HCT116 (cell line): ENCODE data around the gene RAB24. TPM values are rescaled to one million over a fixed set of nuclear protein-coding genes. Genes with fewer than 3 reads are reported as not detected.
A peak's percentile ranks its signal among the peaks of the same experiment; 100 is the strongest.

Source experiments
- ATAC-seq: fragments of 200-7000 bp; cut with Tn5 transposase; 2 replicates; pipeline ENCODE4 v1.9.1; 2020; ENCODE audit warnings: mild to moderate bottlenecking, moderate library complexity
- BruUV-seq: library from RNA; stranded (reverse); fragments of 400-500 nt; replicated peaks from 2 replicates; lab custom pipeline; 2021; lab: Mats Ljungman, UMichigan
- CTCF ChIA-PET: fragments of 300-600 bp; sonication (Branson Sonifier 250); formaldehyde crosslinking; loops from one replicate; lab custom pipeline; 2021; ENCODE audit warnings: antibody characterized with exemption; lab: Charles Lee
- POLR2A ChIA-PET: fragments of 300-600, 350-600 bp; sonication (Branson Sonifier 250); formaldehyde crosslinking; loops from one replicate; lab custom pipeline; 2021; ENCODE audit warnings: antibody characterized with exemption; lab: Charles Lee
- RAD21 ChIA-PET, 2 experiments: fragments of 300-600 bp; sonication (Branson Sonifier 250); formaldehyde crosslinking; loops; one replicate each; lab custom pipeline; 2023; ENCODE audit warnings: low total read pairs in 2 of 2; ENCODE audit not compliant: uncharacterized antibody in 2 of 2, unreplicated experiment in 2 of 2, low non-redundant PET in 1 of 2; lab: Charles Lee
- DNase-seq: peaks from one replicate; pipeline ENCODE4 v3.0.0-alpha.2; 2010; ENCODE audit warnings: low read depth, low spot score
- H2AFZ ChIP-seq: fragments of 200-600 bp; shearing (Covaris generic), sonication (generic); 2 replicates; pipeline ENCODE4 v1.6.1; 2017; ENCODE audit warnings: low read depth, mixed run types, mixed read lengths, antibody characterized with exemption, low read length; ENCODE audit not compliant: poor library complexity, severe bottlenecking
- H3K27ac ChIP-seq: 2 replicates; pipeline ENCODE4 v1.5.1; 2012; ENCODE audit warnings: low read depth, low read length
- H3K27me3 ChIP-seq: fragments of 200-600 bp; sonication (generic); 2 replicates; pipeline ENCODE4 v1.6.1; 2016; ENCODE audit warnings: mixed run types, low read length, mixed read lengths; ENCODE audit not compliant: insufficient read depth
- H3K36me3 ChIP-seq, 2 experiments: fragments of 200-500 bp in 1 of 2; fragments of 200-600 bp in 1 of 2; sonication (Bioruptor generic) in 1 of 2; sonication (generic) in 1 of 2; 2 replicates each; pipeline versions ENCODE4 v1.5.1 to v1.6.1; 2014 to 2016; ENCODE audit warnings: low read length in 2 of 2, inconsistent platforms in 1 of 2, mixed read lengths in 1 of 2, mixed run types in 1 of 2; ENCODE audit not compliant: insufficient read depth in 2 of 2, control insufficient read depth in 1 of 2
- H3K4me1 ChIP-seq, 2 experiments: fragments of 200-600 bp in 1 of 2; sonication (generic) in 1 of 2; 2 replicates each; pipeline versions ENCODE4 v1.5.1 to v1.6.1; 2012 to 2017; ENCODE audit warnings: low read length in 2 of 2, inconsistent platforms in 1 of 2, mild to moderate bottlenecking in 1 of 2, mixed read lengths in 1 of 2, mixed run types in 1 of 2, moderate library complexity in 1 of 2; ENCODE audit not compliant: insufficient read depth in 2 of 2, control insufficient read depth in 1 of 2
- H3K4me2 ChIP-seq: fragments of 200-600 bp; sonication (generic); 2 replicates; pipeline ENCODE4 v1.6.1; 2017; ENCODE audit warnings: mixed run types, low read length, mixed read lengths
- H3K4me3 ChIP-seq, 2 experiments: fragments of 200-600 bp in 1 of 2; sonication (generic) in 1 of 2; replicated peaks in 1 of 2; 2 replicates each; pipeline ENCODE4 v1.5.1; 2011 to 2016; ENCODE audit warnings: low read length in 2 of 2, control low read depth in 1 of 2, low read depth in 1 of 2, mild to moderate bottlenecking in 1 of 2, mixed read lengths in 1 of 2, mixed run types in 1 of 2
- H3K79me2 ChIP-seq: fragments of 200-600 bp; sonication (generic); 2 replicates; pipeline ENCODE4 v1.6.1; 2017; ENCODE audit warnings: mild to moderate bottlenecking, mixed run types, low read length, moderate library complexity, mixed read lengths; ENCODE audit not compliant: insufficient read depth
- H3K9ac ChIP-seq: fragments of 200-600 bp; sonication (generic); 2 replicates; pipeline ENCODE4 v1.6.1; 2016; ENCODE audit warnings: low read length, mixed read lengths
- H3K9me2 ChIP-seq: fragments of 200-600 bp; sonication (generic), shearing (Covaris generic); 2 replicates; pipeline ENCODE4 v1.6.1; 2017; ENCODE audit warnings: mixed run types, mild to moderate bottlenecking, moderate library complexity; ENCODE audit not compliant: insufficient read depth
- H3K9me3 ChIP-seq, 2 experiments: fragments of 200-500 bp in 1 of 2; fragments of 200-600 bp in 1 of 2; sonication (Bioruptor generic) in 1 of 2; sonication (generic) in 1 of 2; 2 replicates each; pipeline ENCODE4 v1.6.1; 2014 to 2017; ENCODE audit warnings: low read length in 2 of 2, mixed read lengths in 2 of 2, inconsistent platforms in 1 of 2, low read depth in 1 of 2, mild to moderate bottlenecking in 1 of 2, mixed run types in 1 of 2, moderate library complexity in 1 of 2; ENCODE audit not compliant: control insufficient read depth in 1 of 2, insufficient read depth in 1 of 2
- H4K20me1 ChIP-seq: fragments of 200-600 bp; sonication (generic), shearing (Covaris generic); 2 replicates; pipeline ENCODE4 v1.6.1; 2017; ENCODE audit warnings: mixed run types, mild to moderate bottlenecking, moderate library complexity; ENCODE audit not compliant: insufficient read depth
- CTCF ChIP-seq, 3 experiments: fragments of 200-600 bp in 1 of 3; sonication (generic) in 1 of 3; IDR thresholded peaks in 2 of 3; conservative IDR thresholded peaks in 1 of 3; 2 replicates each; pipeline ENCODE4 v1.5.1; 2012 to 2017; ENCODE audit warnings: low read depth in 2 of 3, low read length in 2 of 3, antibody characterized with exemption in 1 of 3, borderline replicate concordance in 1 of 3, control low read depth in 1 of 3, mild to moderate bottlenecking in 1 of 3, mixed read lengths in 1 of 3, mixed run types in 1 of 3, moderate library complexity in 1 of 3; ENCODE audit not compliant: insufficient read depth in 1 of 3
- FOSL1 ChIP-seq: IDR thresholded peaks from 2 replicates; pipeline ENCODE4 v1.6.1; 2012; ENCODE audit warnings: low read depth
- JUND ChIP-seq: IDR thresholded peaks from 2 replicates; pipeline ENCODE4 v1.6.1; 2012
- REST ChIP-seq: IDR thresholded peaks from 2 replicates; pipeline ENCODE4 v1.6.1; 2012; ENCODE audit warnings: low read depth
- SIN3A ChIP-seq: IDR thresholded peaks from 2 replicates; pipeline ENCODE4 v1.6.1; 2012; ENCODE audit warnings: low read depth
- YY1 ChIP-seq: IDR thresholded peaks from 2 replicates; pipeline ENCODE4 v1.6.1; 2011; ENCODE audit warnings: low read length, low read depth, moderate library complexity, mild to moderate bottlenecking; ENCODE audit not compliant: insufficient replicate concordance; ENCODE audit errors: extremely low read depth
- intact Hi-C: fragments of 100-400 bp; cut with micrococcal nuclease; formaldehyde crosslinking; loops from 2 replicates; pipeline ENCODE4 v1.10.0; 2022
- total RNA-seq: library from RNA; stranded (reverse); gene quantifications from one replicate; pipeline ENCODE4 v1.2.1, GENCODE V29; 2021; ENCODE audit not compliant: unreplicated experiment

The RAB24 gene
- total RNA-seq, 1 experiment from 2014 or later, result 13.5 TPM

GRCh38 chr5:177317959-177318377, 14.4 kb upstream of the RAB24 start:
- Histone ChIP-seq H2AFZ (no peak overlapping the region), H3K4me2 (no peak overlapping the region), H3K9me2 (no peaks in the 10 kb centered on the region)
- ATAC-seq, result peak; percentile 75
- BruUV-seq, result no TSS peak
- CTCF ChIA-PET, result interaction anchor here (0.7 to 2.5 kb wide), 4 partner anchors 9 to 204 kb away, joined by 3 to 22 read pairs (median 4); no protein-coding TSS in a partner anchor
- TF ChIP-seq YY1 (no peak), FOSL1 (no peak), CTCF (IDR thresholded peaks at IDR 0.05 in 2 of 3, conservative IDR thresholded peaks at IDR 0.05 in 1 of 3; ENCODE audit: borderline replicate concordance in 1 of 3, insufficient read depth in 1 of 3, low read depth in 2 of 3, low read length in 2 of 3) (peak in 2 of 3 experiments; percentile 79 to 93; a peak in 4 of 6 replicates), REST (no peak), JUND (no peak), SIN3A (no peak)
- TF ChIP-seq, all 23 proteins: peak for 1
- Histone ChIP-seq H3K9ac (no peak overlapping the region), H3K36me3 (no peaks in the 10 kb centered on the region), H3K9me3 (no peaks in the 10 kb centered on the region), H3K4me1 (peaks cover 3 to 16% of the 10 kb centered on the region in 2 experiments; a peak in 3 of 4 replicates), H4K20me1 (no peaks in the 10 kb centered on the region), H3K27me3 (no peaks in the 10 kb centered on the region), H3K4me3 (no peak overlapping the region), H3K27ac (no peak overlapping the region), H3K79me2 (no peaks in the 10 kb centered on the region)
- POLR2A ChIA-PET, result no interaction called here
- peak; percentile 63 for DNase-seq
- intact Hi-C loops, result loop anchor here (1.0 to 5.0 kb wide), 2 partner anchors 69 to 136 kb away; no protein-coding TSS in a partner anchor
- RAD21 ChIA-PET, result interaction anchor here in 1 of 2 experiments (1.0 kb wide), 1 partner anchor 84 kb away, joined by 3 read pairs; no protein-coding TSS in a partner anchor
